ENCODE measurements around the gene SAA2. TPM values are rescaled to one million over a fixed set of nuclear protein-coding genes. Genes with fewer than 3 reads are reported as not detected.
"Not testable (repeated sequence)": the region's sequence is repeated elsewhere in the genome, so short reads cannot be mapped to it uniquely, and the experiment has no call there.

Gene SAA2
- total RNA-seq: not detected in 2 replicates

- intact Hi-C loops (cut with micrococcal nuclease): loop anchor here (10.0 kb wide), 3 partner anchors 276 to 516 kb away; partner anchors contain the start of genes IGSF22 and TSG101
Observed at GRCh38 chr11:18248561-18248960, at the start of gene SAA2. SAA2 (minus strand) TSS chr11:18248668; CDS start chr11:18248011, 657 bp downstream.

DNA sequence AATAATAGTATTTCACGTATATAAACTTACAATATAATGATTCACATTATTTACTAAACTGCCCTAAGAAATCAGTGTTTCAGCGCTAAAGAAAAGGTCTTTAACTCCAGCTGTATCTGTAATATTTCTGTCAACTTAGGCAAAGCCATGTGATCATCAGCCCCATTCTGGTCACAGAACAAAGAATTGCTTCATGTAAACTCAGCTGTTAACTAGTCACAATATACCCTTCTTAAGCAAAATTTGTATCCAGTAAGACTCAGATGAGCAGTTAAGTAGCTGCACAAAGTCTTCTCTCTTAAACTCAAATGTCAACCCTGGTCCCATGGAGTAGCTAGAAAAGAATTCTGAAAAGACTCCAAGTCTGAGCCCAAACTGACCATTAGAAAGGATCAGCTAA, 46.8 kb upstream of the SAA2 start:
- intact Hi-C loops (cut with micrococcal nuclease): no loop called here

DNA sequence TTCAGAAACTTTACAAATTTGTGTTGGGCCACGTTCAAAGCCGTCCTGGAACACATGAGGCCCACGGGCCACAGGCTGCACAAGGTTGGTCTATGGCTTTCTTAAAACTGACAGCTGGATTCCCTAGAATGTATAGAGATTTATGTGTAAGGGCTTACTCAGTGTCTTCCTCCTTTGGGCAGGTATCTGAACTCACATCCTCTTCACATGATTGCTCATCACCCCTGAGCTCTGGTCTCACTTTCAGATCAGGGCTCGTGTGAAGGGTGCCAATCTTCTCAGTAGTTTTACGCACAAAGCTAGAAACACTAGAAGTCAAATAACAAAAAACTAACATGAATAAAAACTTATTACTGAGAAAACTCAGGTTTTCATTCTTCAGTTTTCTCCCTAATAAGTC, 46.4 kb upstream of the SAA2 start:
- intact Hi-C loops (cut with micrococcal nuclease): no loop called here

- intact Hi-C loops (cut with micrococcal nuclease): no loop called here
Observed at GRCh38 chr11:18288911-18289310, 40.4 kb upstream of the SAA2 start.

GRCh38 chr11:18285841-18286240, 37.4 kb upstream of the SAA2 start:
- intact Hi-C loops (cut with micrococcal nuclease): no loop called here

DNA sequence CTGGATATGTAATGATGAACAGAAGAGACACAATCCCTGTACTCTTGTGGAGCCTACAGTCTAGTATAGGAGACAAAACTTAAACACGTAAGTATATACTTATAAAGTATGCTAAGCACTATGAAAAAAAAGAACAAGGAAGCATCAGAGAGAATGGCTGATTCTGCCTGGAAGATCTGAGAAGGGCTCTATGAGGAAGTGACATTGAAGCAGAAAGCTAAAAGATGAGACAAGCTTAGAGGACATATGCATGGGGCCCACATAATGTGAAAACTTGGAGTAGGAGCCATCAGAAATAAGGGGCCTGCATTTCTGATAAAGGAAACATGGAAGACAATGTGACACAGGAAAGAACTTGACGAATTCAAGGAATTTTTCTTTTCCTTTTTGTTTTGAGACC, 34.2 kb upstream of the SAA2 start:
- intact Hi-C loops (cut with micrococcal nuclease): loop anchor here (5.0 kb wide), 1 partner anchor 40 kb away; the partner anchor contains the start of genes GTF2H1 and HPS5

DNA sequence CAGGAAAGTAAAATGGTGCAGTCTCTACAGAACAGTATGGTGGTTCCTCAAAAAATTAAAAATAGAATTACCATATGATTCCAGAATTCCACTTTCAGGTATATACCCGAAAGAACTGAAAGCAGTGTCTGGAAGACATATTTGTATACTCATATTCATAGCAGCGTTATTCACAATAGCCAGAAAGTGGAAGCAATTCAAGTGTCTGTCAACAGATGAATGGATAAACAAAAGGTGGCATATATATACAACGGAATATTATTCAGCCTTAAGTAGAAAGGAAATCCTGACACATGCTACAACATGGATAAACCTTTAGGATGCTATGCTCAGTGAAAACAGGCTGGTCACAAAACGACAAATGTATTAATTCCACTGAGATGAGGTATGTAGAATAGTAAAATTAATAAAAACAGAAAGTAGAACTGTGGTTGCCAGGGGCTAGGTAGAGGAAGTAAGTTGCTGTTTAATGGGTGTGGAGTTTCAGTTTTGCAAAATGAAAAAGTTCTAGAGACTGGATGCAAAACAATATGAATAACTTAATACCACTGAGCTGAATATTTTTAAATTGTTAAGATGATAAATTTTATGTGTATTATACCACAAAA, 32.1 kb upstream of the SAA2 start:
- intact Hi-C loops (cut with micrococcal nuclease): loop anchor here (2.0 to 5.0 kb wide), 2 partner anchors 34 to 42 kb away; partner anchors contain the start of genes GTF2H1 and HPS5

GRCh38 chr11:18277565-18278271, 29.2 kb upstream of the SAA2 start:
- intact Hi-C loops (cut with micrococcal nuclease): no loop called here

- intact Hi-C loops (cut with micrococcal nuclease): no loop called here
Observed at GRCh38 chr11:18271206-18271605, 22.7 kb upstream of the SAA2 start.

- intact Hi-C loops (cut with micrococcal nuclease): no loop called here
Observed at GRCh38 chr11:18270102-18270501, 21.6 kb upstream of the SAA2 start.

DNA sequence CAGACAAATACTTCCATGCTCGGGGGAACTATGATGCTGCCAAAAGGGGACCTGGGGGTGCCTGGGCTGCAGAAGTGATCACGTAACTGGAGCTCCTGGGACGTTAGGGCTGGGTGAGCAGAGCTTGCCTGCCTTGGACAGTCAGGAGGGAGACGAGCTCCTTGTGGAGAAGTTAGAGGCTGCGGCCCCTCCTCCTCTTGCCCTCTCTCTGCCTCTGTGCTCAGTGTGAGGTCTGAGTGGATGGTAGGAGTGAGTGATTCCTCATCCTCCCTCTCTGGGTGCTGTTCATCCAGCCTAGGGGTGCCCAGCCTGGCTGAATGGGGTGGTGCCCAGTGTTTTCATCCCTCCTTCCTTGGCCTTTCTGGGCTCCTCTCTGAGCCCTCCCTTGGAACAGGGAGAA, 20.8 kb upstream of the SAA2 start:
- intact Hi-C loops (cut with micrococcal nuclease): not testable (repeated sequence)

DNA sequence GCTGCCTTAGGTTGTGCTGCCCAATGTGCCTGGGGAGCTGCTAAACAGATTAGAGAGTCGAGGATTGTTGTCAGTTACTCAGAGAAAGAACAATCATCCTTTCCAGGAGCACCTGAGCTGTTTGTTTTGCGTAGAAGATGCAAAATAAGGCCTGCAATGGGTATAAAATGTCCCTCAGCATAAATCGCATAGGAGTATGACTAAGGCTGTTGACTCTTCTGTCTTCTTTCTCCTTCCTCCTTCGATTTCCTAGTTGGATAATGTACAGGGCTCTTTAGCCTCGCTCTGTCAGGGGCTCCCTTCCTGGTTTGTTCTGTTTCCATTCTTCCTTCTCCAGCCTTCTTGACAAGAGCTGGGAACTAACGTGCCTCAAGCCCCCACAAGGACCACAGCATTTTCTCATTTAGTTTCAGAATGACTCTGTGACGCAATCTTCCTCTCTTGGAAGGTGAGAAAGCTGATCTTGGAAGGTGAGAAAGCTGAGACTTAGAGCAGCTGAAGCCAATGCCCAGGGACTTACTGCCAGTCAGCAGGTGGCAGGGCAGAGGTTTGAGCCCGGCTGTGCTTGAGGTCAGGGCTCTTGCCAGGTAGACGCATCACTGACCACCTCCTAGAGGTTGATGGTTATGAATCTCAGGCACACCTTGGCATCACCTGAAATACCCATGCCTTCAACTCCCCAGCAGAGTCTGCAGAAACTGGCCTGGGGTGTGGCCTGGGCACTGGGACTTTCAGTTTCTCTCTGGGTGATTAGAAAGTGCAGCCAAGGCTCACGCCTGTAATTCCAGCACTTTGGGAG, 19.1 kb upstream of the SAA2 start:
- intact Hi-C loops (cut with micrococcal nuclease): not testable (repeated sequence)

DNA sequence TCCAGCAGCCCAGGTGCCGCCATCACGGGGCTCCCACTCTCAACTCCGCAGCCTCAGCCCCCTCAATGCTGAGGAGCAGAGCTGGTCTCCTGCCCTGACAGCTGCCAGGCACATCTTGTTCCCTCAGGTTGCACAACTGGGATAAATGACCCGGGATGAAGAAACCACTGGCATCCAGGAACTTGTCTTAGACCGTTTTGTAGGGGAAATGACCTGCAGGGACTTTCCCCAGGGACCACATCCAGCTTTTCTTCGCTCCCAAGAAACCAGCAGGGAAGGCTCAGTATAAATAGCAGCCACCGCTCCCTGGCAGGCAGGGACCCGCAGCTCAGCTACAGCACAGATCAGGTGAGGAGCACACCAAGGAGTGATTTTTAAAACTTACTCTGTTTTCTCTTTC, 17.5 kb upstream of the SAA2 start, which contains the start of gene SAA1:
SAA1 (plus strand) TSS at position 316 of the 400 bp plus-strand sequence. CDS start 624 bp downstream, outside the sequence.
- intact Hi-C loops (cut with micrococcal nuclease): no loop called here

DNA sequence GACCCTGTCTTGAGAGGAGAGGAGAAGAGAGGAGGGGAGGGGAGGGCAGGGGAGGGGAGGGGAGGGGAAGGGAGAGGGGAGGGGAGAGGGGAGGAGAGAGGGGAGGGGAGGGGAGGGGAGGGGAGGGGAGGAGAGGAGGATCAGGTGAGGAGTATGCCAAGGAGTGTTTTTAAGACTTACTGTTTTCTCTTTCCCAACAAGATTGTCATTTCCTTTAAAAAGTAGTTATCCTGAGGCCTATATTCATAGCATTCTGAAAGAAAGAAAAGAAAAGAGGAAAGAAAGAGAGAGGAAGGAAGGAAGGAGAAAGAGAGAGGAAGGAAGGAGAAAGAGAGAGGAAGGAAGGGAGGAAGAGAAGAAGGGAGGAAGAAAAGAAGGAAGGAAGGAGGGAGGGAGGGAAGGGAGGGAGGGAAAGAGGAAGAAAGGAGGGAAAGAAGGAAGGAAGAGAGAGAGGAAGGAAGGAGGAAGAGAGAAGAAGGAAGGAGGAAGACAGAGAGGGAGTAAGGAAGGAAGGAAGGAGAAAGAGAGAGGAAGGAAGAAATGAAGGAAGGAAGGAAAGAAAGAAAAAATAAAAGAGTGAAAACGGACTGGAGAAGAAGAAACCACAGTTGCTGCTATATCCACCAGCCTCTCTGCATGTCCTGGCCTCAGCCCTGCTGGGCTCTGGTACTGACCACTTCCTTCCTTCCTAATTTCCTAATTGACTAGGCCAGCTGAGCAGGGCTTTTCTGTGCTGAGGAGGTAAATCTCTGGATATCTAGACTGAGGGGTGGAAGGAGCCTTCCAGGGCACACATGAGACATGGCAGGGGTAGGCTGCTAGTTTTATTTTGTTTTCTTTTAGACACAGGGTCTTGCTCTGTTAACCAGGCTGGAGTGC, 16.4 kb upstream of the SAA2 start:
- intact Hi-C loops (cut with micrococcal nuclease): no loop called here

DNA sequence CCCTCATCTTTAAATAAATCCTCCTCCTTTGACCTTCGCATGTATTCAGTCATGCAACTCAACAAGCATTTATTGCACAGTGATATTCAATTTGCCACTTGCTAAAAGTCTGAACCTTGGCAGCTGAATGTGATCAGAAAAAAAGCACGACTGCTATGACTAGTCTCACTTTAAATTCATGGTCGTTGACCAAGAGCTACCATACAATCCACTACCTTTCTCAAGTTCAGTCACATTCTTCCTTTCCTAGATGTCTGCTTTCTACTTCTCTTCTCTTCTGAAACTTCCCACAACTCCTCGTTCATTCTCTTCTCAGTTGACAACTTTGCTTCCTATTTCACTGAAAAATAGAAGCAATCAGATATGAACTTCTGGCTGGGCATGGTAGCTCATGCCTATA, 15.6 kb upstream of the SAA2 start:
- intact Hi-C loops (cut with micrococcal nuclease): no loop called here

- intact Hi-C loops (cut with micrococcal nuclease): not testable (repeated sequence)
Observed at GRCh38 chr11:18262681-18263350, 14.3 kb upstream of the SAA2 start.

DNA sequence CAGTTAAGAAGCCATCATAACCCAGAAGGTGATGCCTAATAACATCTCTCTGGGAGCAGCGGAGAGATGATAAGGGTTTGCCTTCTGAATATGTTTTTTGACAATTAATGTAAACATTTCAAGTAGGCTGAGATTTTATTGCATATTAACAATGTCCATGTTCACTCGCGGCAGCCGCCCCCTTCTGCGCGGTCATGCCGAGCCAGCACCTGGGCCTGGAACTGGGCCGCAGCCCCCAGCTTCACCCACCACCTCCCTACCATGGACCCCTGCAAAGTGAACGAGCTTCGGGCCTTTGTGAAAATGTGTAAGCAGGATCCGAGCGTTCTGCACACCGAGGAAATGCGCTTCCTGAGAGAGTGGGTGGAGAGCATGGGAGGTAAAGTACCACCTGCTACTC, 13.3 kb upstream of the SAA2 start:
- intact Hi-C loops (cut with micrococcal nuclease): no loop called here

DNA sequence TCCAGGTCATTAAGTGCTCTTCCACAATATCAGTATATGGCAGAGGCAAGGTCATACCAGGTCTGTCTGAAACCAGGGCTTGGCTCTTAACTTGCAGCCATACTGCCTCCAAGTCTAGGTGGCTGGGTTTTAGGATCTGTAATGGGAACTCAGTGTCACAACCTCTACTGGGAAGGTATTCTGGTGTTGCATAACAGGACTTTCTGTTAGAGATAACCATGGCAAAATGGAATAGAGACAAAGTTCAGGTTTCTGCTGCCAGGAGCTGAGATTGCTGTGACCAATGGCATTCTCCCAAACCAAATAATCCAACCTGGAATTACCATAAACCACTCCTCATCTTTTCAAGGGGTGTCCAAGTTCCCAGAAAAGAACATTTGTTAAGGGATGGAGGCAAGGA, 10.8 kb upstream of the SAA2 start:
- intact Hi-C loops (cut with micrococcal nuclease): no loop called here

DNA sequence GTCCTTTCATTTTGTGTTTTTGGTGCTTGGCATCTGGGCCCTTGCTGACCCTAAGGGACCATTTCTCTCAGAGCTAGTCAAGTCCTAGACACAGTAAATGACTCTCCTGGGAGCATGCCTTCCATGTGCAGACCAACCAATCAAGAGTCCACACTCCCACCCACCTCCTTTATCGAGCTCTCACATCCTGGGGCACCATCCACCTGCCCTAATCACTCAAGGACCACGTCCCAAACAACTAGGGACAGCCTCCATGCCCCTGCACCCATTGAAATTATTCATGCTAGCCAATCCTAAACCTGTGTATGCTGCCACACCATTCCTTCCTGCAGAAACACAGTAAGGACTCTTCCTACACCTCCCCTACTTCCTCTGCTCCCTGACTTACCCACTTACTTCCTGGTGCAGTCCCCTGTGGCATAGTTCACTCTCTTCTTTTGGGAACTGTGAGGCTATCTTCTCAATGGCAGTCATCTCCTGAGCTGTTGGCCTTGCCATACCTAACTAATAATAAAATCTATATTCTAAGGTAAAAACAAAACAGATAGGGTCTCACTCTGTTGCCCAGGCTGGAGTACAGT, 6.4 kb upstream of the SAA2 start:
- intact Hi-C loops (cut with micrococcal nuclease): no loop called here

- intact Hi-C loops (cut with micrococcal nuclease): no loop called here
Observed at GRCh38 chr11:18253778-18254338, 5.4 kb upstream of the SAA2 start.

All from T-helper 2 cell treated with Interferon-gamma antibody and Interleukin-4, amounts not matched to agents 100 ng/mL and 5 ng/mL, for 36 hours (primary cell).